C4-2B (cell line): ENCODE data around the gene URI1.

ENCODE experiments used
- H3K27ac ChIP-seq: fragments of 450-650 bp; 2 replicates; pipeline ENCODE4 v1.5.1; 2017
- ZFX ChIP-seq: fragments of 450-650 bp; IDR thresholded peaks from 2 replicates; pipeline ENCODE4 v1.6.1; 2017
- TF ChIP-seq, protein P1 (sequence below): fragments of 450-650 bp; conservative IDR thresholded peaks from 2 replicates; pipeline ENCODE4 v1.5.1; 2017; ENCODE audit warnings: mild to moderate bottlenecking

The URI1 gene

DNA sequence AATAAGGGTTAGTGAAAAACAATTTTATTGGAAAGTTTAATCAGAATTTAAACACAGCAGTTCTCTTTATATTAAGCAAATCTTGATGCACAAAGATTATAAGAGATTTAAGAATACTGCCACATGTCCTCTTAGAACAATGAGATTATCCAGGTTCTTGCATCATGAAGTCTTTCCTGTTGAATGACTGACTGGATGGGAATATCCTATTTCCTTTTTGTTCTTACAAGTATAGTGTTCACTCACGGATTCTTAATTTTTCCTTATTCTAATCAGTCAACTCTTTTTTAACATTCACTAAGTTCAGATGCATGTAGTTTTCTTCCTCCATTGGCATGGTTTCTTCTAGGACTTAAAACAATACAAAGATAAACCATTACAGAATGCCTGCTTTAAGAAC lies 10.1 kb downstream of the URI1 start:
- TF ChIP-seq, protein P1, sequence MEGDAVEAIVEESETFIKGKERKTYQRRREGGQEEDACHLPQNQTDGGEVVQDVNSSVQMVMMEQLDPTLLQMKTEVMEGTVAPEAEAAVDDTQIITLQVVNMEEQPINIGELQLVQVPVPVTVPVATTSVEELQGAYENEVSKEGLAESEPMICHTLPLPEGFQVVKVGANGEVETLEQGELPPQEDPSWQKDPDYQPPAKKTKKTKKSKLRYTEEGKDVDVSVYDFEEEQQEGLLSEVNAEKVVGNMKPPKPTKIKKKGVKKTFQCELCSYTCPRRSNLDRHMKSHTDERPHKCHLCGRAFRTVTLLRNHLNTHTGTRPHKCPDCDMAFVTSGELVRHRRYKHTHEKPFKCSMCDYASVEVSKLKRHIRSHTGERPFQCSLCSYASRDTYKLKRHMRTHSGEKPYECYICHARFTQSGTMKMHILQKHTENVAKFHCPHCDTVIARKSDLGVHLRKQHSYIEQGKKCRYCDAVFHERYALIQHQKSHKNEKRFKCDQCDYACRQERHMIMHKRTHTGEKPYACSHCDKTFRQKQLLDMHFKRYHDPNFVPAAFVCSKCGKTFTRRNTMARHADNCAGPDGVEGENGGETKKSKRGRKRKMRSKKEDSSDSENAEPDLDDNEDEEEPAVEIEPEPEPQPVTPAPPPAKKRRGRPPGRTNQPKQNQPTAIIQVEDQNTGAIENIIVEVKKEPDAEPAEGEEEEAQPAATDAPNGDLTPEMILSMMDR, result no peak
- no peak for TF ChIP-seq ZFX
- no peak overlapping the region for H3K27ac ChIP-seq

DNA sequence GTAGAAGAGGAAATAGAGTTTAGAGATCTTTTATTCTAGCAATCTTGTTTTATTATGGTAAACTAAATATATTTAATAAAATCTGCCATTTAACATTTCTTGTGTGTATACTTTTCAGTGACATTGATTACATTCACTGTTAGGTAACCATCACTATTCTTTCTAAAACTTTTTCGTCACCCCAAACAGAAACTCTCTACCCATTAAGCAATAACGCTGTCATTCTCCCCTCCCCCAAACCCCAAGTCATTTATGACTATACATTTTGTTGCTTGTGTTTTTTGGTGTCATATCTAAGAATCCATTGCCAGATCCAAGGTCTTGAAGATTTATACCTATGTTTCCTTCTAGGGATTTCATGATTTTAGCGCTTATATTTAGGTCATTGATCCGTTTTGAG lies 10.6 kb downstream of the URI1 start:
- TF ChIP-seq, protein P1, result no peak
- TF ChIP-seq ZFX, result no peak
- no peak overlapping the region for H3K27ac ChIP-seq

DNA sequence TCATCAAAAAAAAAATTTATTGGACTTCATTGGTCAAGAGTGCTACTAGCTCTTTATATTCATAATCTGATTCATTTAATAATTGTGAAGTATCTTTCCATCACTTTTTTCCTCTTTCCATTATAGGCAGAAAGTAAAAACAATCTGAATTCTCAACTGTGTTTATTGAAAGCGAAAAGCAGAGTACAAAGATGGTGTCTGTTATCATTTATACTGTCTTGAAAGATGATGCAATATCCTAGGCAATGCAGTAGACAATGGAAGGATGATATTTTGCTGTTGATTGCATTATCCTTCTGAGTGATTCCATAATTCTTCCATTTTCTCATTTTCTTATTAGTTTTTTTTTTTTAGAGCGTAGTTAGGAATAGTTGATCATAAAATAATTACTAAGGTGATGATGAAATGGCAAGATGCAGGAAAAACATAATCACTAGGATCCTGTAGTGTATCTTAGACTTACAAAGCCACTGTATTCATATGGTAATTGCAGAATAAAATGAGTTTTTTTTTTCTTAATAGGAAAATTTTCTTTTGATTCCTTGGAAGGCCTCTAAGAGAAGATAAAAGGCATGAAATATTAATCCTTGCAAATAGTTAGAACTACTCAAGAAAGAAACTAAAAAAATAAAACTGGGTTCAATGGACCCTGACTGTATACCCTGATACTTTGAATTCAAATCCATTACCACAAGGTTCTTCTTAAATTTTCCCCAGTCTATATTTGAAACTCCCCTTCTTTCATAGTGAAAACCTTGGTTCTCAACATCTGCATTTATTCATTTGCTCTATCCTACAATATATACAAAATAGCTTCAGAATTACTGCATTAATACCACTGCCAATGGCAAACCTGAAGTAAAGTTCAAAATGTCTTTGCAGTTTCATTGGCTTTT lies 11.6 kb downstream of the URI1 start:
- no peak overlapping the region for H3K27ac ChIP-seq
- no peak for TF ChIP-seq ZFX
- TF ChIP-seq, protein P1, result no peak

DNA sequence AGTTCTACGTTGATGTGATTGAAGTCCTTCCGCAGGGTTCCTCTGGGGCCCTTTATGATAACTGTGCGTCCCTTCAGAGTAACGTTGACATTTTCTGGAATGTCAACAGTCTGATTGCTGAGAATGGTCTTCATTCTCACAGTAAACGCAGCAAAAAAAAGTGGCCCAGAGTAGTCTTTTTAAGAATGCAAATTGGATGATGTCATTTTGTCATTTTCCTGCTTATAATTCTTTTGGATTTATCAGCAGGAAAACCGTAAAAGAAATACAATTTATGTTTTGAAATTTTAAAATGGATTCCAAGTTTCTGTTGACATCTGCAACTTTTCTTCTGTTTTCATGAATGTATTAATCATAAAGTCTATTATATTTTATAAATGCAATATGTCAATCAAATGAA lies 14.8 kb downstream of the URI1 start:
- no peak overlapping the region for H3K27ac ChIP-seq
- TF ChIP-seq, protein P1, result no peak
- no peak for TF ChIP-seq ZFX

DNA sequence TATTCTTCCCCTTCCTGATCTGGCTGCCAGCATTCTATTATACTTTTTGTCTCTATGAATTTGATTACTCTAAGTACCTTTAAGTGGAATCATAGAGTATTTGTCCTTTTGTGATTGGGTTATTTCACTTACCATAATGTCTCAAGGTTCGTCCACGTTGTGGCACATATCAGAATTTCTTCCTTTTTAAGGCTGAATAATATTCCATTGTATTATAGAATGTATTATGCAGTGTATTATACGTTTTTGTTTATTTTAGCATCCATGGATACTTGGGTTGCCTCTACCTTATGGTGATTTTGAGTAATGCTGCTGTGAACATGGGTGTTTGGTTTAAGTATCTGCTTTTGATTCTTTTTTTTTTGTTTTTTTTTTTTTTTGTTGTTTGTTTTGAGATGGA lies 19.3 kb downstream of the URI1 start:
- H3K27ac ChIP-seq, result no peak overlapping the region
- TF ChIP-seq, protein P1, result no peak
- no peak for TF ChIP-seq ZFX

DNA sequence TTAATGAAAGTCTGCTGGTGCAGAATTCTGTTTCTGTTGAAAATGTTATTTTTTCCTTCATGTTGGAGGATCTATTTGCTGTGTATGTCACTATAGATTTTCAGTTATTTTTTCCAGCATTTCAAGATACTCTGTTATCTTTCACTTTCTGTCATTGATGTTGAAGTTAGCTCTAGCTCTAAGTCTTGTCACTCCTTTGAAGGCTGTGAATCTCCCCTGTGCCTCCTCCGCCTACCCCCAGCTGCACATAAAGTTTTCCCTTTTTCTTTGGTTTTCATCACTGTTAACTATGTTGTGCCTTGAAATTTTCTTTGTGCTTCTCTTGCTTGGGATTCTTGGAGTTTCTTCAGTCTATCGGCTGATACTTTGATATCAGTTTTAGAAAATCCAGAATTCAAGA lies 20.8 kb downstream of the URI1 start:
- no peak overlapping the region for H3K27ac ChIP-seq
- no peak for TF ChIP-seq ZFX
- TF ChIP-seq, protein P1, result no peak

DNA sequence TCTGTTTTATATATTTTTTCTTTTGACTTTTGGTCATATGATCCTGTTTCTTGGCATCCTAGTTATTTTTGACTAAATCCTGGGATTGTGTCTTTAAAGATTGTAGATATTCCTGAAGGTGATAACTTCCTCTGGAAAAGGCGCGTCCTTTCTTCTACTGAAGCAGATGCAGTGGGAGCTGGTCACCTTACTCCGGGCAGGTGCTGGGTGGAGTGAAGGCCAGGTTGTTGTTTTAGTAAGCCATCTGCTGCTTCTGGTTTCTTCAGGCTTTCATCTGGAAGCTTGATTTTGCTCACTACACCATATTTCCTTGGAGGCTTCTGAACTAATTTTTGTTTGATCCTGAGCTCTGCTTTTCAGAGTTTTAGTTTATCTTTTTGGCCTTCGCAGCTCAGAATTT lies 21.5 kb downstream of the URI1 start:
- TF ChIP-seq ZFX, result no peak
- TF ChIP-seq, protein P1, result no peak

More for the DNA sequence above, 21.5 kb downstream of the URI1 start:
- H3K27ac ChIP-seq, result no peak overlapping the region
